Fibroblast of mammary gland (primary cell): ENCODE measurements around the gene DRC3.

Experiments
- DNase-seq: peaks from one replicate; pipeline ENCODE4 v3.0.0-alpha.2; 2010; ENCODE audit warnings: low read depth
- H3K4me3 ChIP-seq: 2 replicates; pipeline ENCODE4 v1.5.1; 2011; ENCODE audit warnings: low read depth, mild to moderate bottlenecking, low read length, moderate library complexity; ENCODE audit not compliant: control insufficient read depth
- TF ChIP-seq, protein P1 (sequence below): conservative IDR thresholded peaks from 2 replicates; pipeline ENCODE4 v1.5.1; 2011; ENCODE audit warnings: low read depth, low read length, inconsistent platforms; ENCODE audit not compliant: control insufficient read depth, insufficient read depth

The DRC3 gene

DNA sequence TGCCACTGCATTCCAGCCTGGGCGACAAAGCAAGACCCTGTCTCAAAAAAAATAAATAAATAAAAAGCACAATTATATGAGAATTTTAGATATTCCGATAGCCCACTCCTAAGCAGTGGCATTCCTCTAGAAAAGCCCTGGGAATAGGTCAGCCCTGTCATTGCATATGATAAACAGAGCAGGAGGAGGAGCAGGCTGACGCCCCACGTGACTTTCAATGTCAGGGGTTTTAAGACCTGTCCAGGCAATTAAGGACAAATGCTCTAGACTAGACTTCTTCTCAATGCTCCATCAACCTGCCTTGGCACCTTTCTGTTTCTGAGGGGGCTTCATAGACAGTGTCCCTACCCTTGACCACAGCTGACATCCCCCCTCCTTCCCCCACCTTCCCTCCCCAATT lies 8.0 kb upstream of the DRC3 start:
- no peak for DNase-seq
- H3K4me3 ChIP-seq = no peak overlapping the region
- TF ChIP-seq, protein P1, sequence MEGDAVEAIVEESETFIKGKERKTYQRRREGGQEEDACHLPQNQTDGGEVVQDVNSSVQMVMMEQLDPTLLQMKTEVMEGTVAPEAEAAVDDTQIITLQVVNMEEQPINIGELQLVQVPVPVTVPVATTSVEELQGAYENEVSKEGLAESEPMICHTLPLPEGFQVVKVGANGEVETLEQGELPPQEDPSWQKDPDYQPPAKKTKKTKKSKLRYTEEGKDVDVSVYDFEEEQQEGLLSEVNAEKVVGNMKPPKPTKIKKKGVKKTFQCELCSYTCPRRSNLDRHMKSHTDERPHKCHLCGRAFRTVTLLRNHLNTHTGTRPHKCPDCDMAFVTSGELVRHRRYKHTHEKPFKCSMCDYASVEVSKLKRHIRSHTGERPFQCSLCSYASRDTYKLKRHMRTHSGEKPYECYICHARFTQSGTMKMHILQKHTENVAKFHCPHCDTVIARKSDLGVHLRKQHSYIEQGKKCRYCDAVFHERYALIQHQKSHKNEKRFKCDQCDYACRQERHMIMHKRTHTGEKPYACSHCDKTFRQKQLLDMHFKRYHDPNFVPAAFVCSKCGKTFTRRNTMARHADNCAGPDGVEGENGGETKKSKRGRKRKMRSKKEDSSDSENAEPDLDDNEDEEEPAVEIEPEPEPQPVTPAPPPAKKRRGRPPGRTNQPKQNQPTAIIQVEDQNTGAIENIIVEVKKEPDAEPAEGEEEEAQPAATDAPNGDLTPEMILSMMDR = no peak

DNA sequence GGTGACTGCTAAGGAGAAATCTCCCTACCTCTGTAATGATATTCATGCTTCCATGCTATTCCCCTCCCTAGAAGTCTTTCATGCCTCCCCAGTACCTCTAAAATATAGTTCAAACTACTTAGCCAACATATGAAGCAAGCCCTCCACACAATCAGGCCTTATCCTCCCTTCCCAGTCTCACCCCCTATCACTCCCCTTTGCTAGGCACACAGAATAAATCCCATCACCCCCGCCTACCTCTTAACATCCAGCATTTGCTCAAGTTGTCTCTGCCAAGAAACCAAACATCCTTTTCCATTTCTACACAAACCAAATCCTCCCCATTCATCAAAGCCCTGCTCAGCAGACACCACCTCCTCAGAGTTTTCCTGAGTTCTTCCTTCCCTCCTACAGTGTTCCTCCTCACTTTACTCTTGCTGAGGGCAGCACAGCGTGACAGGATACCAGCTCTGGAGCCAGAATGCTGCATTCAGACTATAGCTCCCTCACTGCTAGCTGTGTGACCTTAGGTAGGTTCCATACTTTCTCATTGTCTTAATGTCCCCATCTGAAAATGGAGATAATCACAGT lies 7.4 kb upstream of the DRC3 start:
- DNase-seq = no peak
- no peak overlapping the region for H3K4me3 ChIP-seq
- TF ChIP-seq, protein P1 = no peak

DNA sequence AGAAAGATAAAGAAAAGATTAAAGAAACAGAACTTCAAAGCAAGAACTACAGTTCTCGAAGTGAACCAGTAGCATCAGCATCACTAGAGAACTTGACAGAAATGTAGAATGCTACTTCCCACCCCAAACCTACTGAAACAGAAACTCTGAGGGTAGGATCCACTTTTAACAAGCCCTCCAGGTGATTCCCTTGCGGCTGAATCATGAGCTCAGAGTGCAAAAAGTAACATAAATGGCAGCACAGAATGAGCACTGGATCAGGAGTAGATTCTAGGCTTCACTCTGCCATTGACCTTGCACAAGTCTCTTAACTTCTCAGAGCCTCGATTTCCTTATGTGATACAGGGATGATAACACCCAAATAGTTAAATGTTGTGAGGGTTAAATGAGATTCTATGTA lies 6.3 kb upstream of the DRC3 start:
- no peak overlapping the region for H3K4me3 ChIP-seq
- DNase-seq = no peak
- TF ChIP-seq, protein P1 = no peak

DNA sequence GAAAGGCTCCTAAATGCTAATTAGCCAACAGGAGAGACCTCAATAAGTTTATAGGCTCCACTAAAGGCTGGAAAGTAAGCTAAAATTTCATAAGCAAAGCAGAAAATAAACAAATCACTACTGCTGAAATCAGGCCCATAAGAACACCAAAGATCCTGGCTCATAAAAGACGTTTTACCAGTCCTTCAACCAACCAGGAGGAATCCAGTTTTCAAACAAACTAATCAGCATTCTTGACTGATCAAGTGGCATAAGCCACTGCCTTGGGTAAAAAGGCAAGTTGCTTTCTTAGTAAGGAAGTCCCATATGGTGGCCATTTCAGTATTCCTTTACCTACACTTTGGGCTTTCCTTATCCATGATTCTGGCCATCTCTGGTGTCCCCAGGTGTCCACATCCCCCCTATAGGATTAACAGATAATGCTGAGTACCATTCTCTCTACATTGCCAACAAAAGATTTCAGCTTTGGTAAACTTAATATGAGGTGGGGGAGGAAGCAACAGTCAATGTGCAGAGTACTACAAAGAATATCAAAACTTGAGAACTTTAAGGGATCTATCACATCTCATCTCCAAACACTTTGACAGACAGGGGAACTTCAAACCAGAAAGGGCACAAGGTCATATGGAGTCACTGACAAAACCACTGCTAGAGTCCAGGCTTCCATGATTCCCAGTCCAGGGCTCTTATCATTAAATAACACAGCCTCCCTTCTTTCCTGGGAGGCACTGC lies 1.8 kb upstream of the DRC3 start:
- TF ChIP-seq, protein P1 = no peak
- no peak for DNase-seq
- H3K4me3 ChIP-seq = peak overlapping the region; percentile 69

DNA sequence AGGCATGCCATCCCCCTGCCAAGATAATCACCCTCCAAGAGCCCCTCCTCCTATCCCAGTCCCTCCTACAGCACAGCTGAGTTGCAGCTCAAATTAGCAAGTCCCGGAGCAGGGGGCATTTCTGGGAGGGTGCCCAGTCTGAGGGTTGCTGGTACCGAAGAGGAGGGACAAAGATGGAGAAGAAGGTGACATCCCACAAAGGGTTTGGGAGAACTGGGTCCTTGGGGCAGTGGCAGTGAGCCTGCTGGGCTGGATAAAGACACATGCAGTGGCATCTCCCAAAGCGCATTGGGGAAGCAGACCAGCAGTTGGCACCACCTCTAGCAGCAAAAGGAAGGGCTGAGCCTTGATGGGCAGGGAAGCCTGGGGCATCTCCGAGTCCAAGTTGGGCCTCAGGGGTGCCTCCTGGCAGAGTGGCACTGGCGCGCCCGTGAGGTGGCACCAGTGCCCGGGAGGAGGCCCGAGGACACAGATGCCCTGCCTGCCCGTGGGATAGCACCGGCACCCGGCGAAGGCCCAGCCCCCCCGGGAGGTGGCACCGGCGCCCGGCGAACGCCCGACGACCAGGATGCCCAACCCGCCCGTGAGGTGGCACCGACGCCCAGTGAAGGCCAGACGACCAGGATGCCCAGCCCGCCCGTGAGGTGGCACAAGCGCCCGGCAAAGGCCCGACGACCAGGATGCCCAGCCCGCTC lies 1.1 kb upstream of the DRC3 start:
- no peak for DNase-seq

GRCh38 chr17:17972952-17973254 lies 241 bp downstream of the DRC3 start:
- peak overlapping the region; percentile 64 for H3K4me3 ChIP-seq
- TF ChIP-seq, protein P1 = no peak
- no peak for DNase-seq

More for the DNA sequence above, 1.1 kb upstream of the DRC3 start:
- peak overlapping the region; percentile 69 for H3K4me3 ChIP-seq
- TF ChIP-seq, protein P1 = no peak
